GM08714 (cell line): ENCODE results near the gene MCOLN2.
"Not testable (repeated sequence)": the region's sequence is repeated elsewhere in the genome, so short reads cannot be mapped to it uniquely, and the experiment has no call there.

Experiments
- H3K4me3 ChIP-seq: fragments of 200-500 bp; sonication (Bioruptor generic); 2 replicates; pipeline ENCODE4 v1.5.1; 2014; ENCODE audit warnings: mild to moderate bottlenecking, low read length, inconsistent platforms
- ZNF274 ChIP-seq: IDR thresholded peaks from 2 replicates; pipeline ENCODE4 v1.6.1; 2012; ENCODE audit warnings: mild to moderate bottlenecking, low read depth, low read length

The MCOLN2 gene

DNA sequence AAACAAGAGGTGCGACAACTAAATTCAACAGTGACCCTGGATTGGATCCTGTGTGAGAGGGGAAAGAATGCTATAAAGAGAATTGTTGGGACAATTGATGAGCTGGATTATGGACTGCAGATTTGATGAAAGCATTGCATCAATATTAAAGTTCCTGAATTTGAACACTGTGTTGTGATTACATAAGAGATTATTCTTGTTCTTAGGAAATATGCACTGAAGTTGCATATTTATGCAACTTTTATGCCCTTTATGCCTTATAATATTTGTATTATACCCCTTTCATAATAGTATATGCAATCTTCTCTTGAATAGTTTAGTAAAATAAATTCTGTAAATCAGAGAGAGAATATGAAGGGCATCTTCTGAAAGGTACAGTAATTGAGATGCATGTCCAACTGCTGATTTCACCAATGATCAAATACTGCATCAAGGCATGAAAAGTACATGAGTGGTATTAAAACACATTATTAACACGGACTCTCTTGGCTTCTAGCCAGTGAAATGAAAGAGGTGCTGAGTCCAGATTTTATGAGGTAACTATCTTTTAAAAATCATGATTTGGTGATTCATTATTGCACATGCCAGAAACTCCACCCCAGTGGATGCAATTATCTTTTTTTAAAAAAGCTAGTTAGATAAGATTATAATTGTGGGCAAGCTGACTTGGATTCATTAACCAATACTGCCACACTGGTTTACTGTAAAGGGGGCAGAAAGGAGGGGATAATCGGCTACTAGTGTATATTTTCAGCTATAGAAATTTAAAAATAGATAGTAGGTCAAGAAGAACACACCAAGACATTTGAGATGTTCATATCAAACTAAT lies 84.0 kb downstream of the MCOLN2 start:
- H3K4me3 ChIP-seq, result no peak overlapping the region
- TF ChIP-seq ZNF274, result no peak

GRCh38 chr1:84908746-84909464 lies 88.0 kb downstream of the MCOLN2 start:
- H3K4me3 ChIP-seq, result not testable (repeated sequence)

- no peak for TF ChIP-seq ZNF274
Observed at GRCh38 chr1:84907095-84907827, 89.7 kb downstream of the MCOLN2 start.

GRCh38 chr1:84902727-84903126 lies 94.2 kb downstream of the MCOLN2 start:
- not testable (repeated sequence) for H3K4me3 ChIP-seq

More at GRCh38 chr1:84907095-84907827, 89.7 kb downstream of the MCOLN2 start:
- no peak overlapping the region for H3K4me3 ChIP-seq

DNA sequence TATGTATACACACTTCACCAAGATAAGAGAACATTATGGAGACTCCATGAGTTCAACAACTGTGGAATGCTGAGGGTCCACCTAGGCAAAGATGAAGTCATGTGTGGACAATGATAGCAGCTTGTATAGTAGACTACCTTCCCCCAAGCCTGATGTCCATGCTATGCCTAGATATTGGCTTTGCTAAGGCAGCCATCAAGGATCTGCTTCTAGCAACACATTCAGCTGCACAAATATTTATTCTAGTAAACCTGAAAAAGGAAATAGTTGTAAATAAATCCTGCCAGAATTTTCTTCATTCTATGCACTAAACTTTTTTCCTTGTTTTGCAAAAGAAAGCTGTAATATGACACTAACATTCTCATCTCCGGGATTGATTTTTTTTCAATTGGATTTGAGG lies 96.9 kb downstream of the MCOLN2 start:
- no peak for TF ChIP-seq ZNF274
- no peak overlapping the region for H3K4me3 ChIP-seq

DNA sequence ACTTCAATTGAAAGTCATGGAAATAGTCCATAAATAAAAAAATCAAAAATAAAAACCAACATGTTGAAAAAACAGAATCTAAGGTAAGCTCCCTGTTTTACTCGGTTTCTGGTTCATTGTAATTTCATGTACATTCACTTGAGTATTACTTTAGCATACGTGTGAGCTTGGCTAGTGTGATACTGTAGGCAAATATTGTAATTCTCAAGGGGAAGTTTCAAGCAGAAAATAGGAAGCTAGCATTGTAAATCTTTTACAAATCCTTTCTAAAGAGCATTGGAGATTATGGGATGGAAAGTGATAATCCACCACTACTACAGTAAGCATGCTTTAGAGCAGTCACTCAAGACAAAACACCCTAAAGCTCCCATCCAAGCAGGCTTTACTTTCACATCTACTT lies 100.6 kb downstream of the MCOLN2 start:
- no peak for TF ChIP-seq ZNF274

GRCh38 chr1:84892705-84893618 lies 104.0 kb downstream of the MCOLN2 start, which contains the start of gene LPAR3:
LPAR3 (minus strand) TSS chr1:84893206; CDS start chr1:84866120, 27,086 bp downstream.
- no peak within 1 kb of the TSS; the same call in 1 of the 2 replicates for H3K4me3 ChIP-seq
- no peak for TF ChIP-seq ZNF274

More for the DNA sequence above, 100.6 kb downstream of the MCOLN2 start:
- H3K4me3 ChIP-seq, result no peak overlapping the region

DNA sequence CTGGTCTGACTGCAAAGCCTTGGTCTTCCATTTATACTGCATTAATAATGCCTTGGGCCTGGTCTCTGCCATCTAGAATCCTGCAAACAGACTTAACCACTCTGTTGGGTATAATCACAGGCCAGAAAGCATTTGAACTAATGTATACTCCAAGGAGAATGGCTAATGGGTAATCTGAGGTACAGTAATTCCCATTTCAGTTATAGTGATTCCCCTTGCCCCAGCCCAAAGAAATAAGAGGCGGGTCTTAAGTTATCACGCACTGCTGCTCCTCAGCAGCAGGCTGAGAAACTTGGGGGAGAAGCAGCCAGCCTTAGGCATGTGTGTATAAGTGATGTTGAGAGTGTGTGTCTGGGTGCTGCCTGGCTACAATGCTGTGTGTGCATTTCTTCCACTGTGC lies 106.3 kb downstream of the MCOLN2 start:
- no peak for TF ChIP-seq ZNF274
- no peak overlapping the region for H3K4me3 ChIP-seq

DNA sequence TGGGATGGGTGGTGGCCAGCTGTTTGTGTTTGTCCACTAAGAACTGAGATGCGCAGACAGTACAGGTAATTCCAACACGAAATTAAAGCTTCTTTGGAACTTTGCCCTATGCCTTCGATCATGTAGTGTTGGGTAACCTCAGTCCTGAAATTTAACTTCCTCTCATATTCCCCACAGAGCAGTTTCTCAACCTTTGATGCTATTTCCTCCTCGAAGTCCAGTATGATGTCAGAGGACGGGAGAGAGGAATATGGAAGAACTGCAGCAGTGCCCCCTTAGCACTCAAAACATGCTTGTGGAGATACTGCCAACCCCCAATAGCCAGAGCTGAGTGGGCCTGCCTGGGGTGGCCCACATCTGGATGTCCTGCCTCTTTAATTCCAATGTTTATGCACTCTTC lies 107.5 kb downstream of the MCOLN2 start:
- H3K4me3 ChIP-seq, result no peak overlapping the region
- no peak for TF ChIP-seq ZNF274

GRCh38 chr1:84888753-84889152 lies 108.2 kb downstream of the MCOLN2 start:
- H3K4me3 ChIP-seq, result no peak overlapping the region
- TF ChIP-seq ZNF274, result no peak

GRCh38 chr1:84887261-84887934 lies 109.5 kb downstream of the MCOLN2 start:
- H3K4me3 ChIP-seq, result no peak overlapping the region
- no peak for TF ChIP-seq ZNF274

GRCh38 chr1:84885469-84885868 lies 111.4 kb downstream of the MCOLN2 start:
- no peak overlapping the region for H3K4me3 ChIP-seq
- no peak for TF ChIP-seq ZNF274
